ENCODE results near the gene TMCC3. TPM values are rescaled to one million over a fixed set of nuclear protein-coding genes. Genes with fewer than 3 reads are reported as not detected.

The TMCC3 gene
- total and polyA plus RNA-seq, 2 of the 13 experiments (the other 11 are each of a cell fraction or from before 2014, with no cell fraction given): not detected

GRCh38 chr12:94565683-94566082 is 84.7 kb downstream of the TMCC3 start:
- CTCF ChIA-PET (ENCODE audit: low intra/inter-chr PET ratio, low total read pairs): no interaction called here
- no peak for TF ChIP-seq MNT (IDR thresholded peaks at IDR 0.05)
- TF ChIP-seq ZNF160 (CRISPR knock-in tag; IDR thresholded peaks at IDR 0.05): no peak
- TF ChIP-seq NFAT5 (CRISPR knock-in tag; IDR thresholded peaks at IDR 0.05): no peak
- no peak for TF ChIP-seq HOXA9 (CRISPR knock-in tag; IDR thresholded peaks at IDR 0.05; ENCODE audit: borderline replicate concordance)
- TF ChIP-seq HMGXB4 (CRISPR knock-in tag; IDR thresholded peaks at IDR 0.05; ENCODE audit: borderline replicate concordance in 1 of 2, low read depth in 1 of 2): no peak
- TF ChIP-seq ZNF407 (CRISPR knock-in tag; IDR thresholded peaks at IDR 0.05; ENCODE audit: not compliant biosample characterization): no peak

More at GRCh38 chr12:94565683-94566082, 84.7 kb downstream of the TMCC3 start:
- intact Hi-C loops (cut with micrococcal nuclease; ENCODE audit: unreplicated experiment): no loop called here
- peaks cover 0 to 3% of the 10 kb centered on the region in 2 experiments; a peak in 1 of 5 replicates for H3K27me3 ChIP-seq (ENCODE audit: control insufficient read depth in 1 of 2, insufficient read depth in 2 of 2, low read length in 2 of 2)
- BruUV-seq (replicated peaks): no TSS peak
- 71% methylated on average over 8 of the region's 8 CpGs for WGBS (ENCODE audit: low lambda C conversion rate)
- H3K4me3 ChIP-seq (replicated peaks in 1 of 3; ENCODE audit: insufficient read depth in 1 of 3, low read depth in 2 of 3, low read length in 3 of 3): no peak overlapping the region
- H3K4me2 ChIP-seq (ENCODE audit: low read depth, low read length): no peak overlapping the region
- no peaks in the 10 kb centered on the region for H4K20me1 ChIP-seq (ENCODE audit: insufficient read depth, low read length)
- ATAC-seq (no peak), FAIRE-seq (no peak), DNase-seq (ENCODE audit: low spot score) (no peak)
- in situ Hi-C loops (cut with HindIII; ENCODE audit: extremely low pct_ligation_motif_present, low pct_unique_long_range_greater_than_20kb): no loop called here
- H3K9ac ChIP-seq (ENCODE audit: insufficient read depth, low read depth, low read length): no peak overlapping the region
- no peaks in the 10 kb centered on the region for H3K36me3 ChIP-seq (replicated peaks in 1 of 2; ENCODE audit: control insufficient read depth in 1 of 2, insufficient read depth in 2 of 2, low read length in 2 of 2)
- no peaks in the 10 kb centered on the region for H3K79me2 ChIP-seq (ENCODE audit: insufficient read depth, low read length)
- no peaks in the 10 kb centered on the region for H3K9me3 ChIP-seq (ENCODE audit: low read length)
- no peak overlapping the region for H2AFZ ChIP-seq (ENCODE audit: low read length)
- POLR2A ChIA-PET: no interaction called here
- H3K27ac ChIP-seq (ENCODE audit: extremely low read length, insufficient read depth, low read length): no peak overlapping the region
- H3K4me1 ChIP-seq (ENCODE audit: insufficient read depth, low read length): peaks cover 2% of the 10 kb centered on the region; the same call in 1 of the 2 replicates
